ENCODE results near the gene SLC1A2. TPM values are rescaled to one million over a fixed set of nuclear protein-coding genes. Genes with fewer than 3 reads are reported as not detected.

SLC1A2 gene
- total RNA-seq, 1 donor from 2014 or later, result not detected

- no peak for DNase-seq
These were observed 96.1 kb downstream of the SLC1A2 start for GRCh38 chr11:35323076-35323868.

DNA sequence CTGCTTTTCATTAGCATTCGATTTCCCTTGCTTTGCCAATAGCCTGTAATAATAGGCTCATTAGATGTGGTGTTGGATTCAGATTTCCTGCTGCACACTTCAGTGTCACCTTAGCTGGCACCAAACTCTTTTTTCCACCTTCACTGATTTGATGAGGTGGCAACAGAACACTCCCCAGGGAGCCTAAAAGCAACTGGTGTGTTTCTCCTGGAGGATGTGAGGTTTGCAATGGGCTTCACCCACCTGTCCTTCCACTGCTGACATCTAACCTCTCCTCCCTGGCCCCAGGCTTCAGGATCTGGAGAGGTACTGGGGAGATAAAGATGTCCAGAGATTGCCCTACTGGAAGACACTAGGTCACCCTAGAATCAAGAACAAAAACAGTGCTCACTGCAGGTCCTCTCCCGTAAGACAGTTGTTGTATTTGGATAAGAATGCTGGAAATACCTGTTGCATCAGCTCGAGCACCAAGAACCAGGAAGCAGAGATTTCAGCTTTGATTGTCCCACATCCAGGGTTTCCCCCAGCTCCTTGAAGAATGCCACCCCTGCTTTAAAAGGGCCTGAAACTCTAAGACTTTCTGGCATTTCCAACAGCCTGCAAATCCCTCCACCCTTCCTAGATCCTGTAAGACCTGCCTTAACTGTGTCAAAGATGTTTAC lies 96.9 kb downstream of the SLC1A2 start:
- no peak for DNase-seq

GRCh38 chr11:35321532-35322317 lies 97.6 kb downstream of the SLC1A2 start:
- no peak for DNase-seq

DNA sequence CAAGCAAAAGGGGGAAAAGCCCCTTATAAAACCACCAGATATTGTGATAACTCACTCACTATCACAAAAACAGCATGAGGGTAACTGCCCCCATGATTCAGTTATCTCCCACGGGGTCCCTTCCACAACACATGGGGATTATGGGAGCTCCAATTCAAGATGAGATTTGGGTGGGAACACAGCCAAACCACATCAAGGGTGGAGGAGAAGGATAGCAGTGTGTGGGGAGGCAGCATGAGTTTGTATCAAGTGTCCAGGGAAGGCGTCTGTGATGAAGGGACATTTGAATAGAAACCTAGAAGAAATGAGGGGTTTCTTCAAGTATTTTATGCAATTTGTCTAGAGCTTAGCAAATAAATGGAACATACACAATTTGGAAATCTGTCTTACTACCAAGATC lies 98.2 kb downstream of the SLC1A2 start:
- DNase-seq, result no peak

DNA sequence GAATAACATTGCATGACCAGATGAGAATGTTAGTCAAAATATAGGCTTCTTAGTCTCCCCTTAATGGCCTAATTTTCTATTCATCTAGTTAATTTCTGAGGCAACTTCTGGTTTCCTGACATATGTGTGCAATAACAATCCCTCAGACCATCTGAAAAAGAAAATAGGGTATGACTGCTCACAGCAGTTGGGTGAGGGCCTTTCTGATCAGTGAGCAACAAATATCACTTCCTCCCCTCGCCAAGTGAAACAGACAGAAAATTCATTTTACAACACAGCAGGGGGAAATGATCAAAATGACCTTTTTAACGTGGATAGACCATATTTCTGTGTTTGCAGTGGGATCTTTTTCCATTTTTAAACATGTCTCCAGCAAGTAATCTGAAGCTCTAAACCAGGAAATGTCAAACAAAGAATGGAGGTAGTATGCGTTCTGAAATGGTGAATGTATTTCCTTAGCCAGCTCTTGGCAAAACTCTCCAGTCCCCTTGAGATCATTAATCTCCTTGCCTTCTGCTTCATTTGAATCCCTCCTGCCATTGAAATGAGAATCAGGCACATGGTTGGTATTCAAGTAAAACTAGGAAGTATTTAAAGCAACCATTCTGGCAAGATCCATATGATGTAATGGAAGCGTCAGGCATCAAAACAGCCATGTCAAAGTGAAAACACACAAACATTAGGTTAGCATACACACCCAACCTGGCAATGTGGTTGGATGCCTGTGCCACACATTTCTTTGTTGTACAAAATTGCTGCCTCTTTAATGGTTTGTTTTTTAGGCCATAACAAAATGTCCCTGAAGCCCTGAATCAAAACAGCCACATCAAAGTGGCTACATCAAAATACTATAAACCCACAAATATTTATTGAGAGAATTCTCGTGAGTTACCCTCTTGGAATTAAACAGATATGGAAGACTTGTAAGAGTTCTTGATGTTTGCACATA lies 100.1 kb downstream of the SLC1A2 start:
- DNase-seq, result peak; percentile 29

- no peak for DNase-seq
These were observed 101.0 kb downstream of the SLC1A2 start for GRCh38 chr11:35318309-35318708.

- DNase-seq, result no peak
These were observed 102.1 kb downstream of the SLC1A2 start for GRCh38 chr11:35317253-35317652.

- no peak for DNase-seq
These were observed 103.2 kb downstream of the SLC1A2 start for GRCh38 chr11:35316161-35316560.

- DNase-seq, result no peak
These were observed 105.6 kb downstream of the SLC1A2 start for GRCh38 chr11:35313760-35314153.

GRCh38 chr11:35313066-35313759 lies 106.1 kb downstream of the SLC1A2 start:
- DNase-seq, result no peak

DNA sequence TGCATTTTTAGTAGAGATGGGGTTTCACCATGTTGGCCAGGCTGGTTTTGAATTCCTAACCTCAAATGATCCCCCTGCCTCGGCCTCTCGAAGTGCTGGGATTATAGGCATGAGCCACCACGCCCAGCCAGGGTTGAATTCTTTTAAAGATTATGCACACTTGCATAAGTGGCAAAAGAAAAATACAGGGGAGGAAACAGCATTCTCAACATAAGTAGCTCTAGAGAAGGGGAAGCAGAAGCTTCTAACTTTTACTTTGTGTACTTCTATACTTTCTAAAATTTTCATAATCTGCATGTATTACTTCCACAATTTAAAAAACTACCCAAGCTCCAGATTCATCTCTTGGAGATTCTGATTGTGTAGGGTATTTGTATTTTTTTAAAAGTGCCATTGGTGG lies 108.0 kb downstream of the SLC1A2 start:
- no peak for DNase-seq

DNA sequence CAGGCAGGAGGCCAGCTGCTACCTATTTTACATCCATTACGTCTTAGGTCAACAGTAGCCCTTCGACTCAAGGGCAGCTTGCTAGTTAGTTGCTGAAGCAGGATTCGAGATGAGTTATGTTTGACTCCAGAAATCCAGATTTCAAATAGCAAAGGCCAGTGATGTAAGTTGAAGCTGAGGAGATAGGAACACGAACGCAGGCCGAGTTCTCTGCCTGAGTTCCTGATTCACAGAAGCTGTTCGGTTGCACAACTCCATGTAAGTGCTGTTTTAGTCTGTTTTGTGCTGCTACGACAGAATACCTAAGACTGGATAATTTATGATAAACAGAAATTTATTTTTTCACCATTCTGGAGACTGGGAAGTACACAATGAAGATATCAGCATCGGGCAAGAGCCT lies 111.2 kb downstream of the SLC1A2 start:
- DNase-seq, result no peak

DNA sequence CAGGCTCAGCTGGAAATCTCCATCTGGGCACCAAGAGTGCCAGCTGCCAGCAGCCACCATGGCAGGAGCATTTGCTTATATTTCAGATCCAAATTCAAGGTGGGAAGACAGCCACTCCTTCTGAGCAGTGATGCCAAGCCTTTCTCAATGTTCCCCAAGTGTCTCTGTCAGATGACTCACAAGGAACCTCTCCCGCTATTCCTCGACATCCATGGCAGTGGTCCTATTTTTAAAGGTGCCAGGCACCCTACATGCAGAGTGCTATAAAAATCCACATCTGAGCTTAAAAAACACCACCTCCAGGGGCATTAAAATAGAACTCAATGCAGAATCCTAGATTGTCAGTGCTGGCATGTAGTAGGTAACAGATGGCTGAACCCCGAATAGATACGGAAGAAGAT lies 112.1 kb downstream of the SLC1A2 start:
- DNase-seq, result no peak

GRCh38 chr11:35305670-35306382 lies 113.5 kb downstream of the SLC1A2 start:
- DNase-seq, result peak; percentile 17

DNA sequence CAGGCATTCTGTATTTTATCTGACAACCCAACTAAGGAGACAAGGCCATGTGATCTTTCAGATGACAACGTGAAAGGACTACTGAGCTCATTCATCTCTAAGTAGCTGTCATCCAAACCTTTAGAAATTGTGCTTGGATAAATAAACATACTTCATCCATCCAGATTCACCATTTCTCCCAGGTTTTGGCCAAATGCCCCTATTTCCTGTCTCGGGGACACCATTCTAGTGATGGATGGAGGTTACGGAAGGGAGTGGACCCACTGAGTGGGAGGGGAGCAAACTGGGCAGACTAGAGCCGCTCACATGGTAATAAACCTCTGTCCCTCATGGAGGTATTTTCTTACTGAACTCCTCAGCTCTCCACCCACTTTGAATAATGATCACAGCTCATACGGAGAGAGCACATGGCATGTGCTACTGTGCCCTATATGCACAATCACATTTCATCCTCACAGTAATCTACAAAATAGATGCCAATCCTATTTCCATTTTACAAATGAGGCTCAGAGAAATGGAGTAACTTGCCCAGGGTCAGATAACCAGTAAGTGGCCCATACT lies 114.4 kb downstream of the SLC1A2 start:
- no peak for DNase-seq

DNA sequence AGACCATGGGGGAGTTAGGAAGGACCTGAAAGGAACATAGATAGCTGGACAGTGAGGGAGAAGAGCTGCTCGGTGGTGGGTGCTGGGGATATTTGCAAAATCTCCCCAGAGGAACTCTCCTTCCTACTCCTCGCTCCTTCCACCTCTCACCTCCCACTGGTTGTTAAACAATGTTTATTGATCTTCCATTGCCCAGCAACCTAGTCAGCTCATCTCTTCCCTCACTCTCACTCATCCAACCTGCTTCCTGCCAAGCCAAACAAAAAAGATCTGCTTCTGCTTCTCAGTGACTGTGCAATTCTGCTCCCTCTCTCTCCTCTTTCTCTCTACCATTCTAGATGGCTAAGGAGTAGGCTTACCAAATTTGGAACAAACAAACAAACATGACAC lies 115.0 kb downstream of the SLC1A2 start:
- no peak for DNase-seq

DNA sequence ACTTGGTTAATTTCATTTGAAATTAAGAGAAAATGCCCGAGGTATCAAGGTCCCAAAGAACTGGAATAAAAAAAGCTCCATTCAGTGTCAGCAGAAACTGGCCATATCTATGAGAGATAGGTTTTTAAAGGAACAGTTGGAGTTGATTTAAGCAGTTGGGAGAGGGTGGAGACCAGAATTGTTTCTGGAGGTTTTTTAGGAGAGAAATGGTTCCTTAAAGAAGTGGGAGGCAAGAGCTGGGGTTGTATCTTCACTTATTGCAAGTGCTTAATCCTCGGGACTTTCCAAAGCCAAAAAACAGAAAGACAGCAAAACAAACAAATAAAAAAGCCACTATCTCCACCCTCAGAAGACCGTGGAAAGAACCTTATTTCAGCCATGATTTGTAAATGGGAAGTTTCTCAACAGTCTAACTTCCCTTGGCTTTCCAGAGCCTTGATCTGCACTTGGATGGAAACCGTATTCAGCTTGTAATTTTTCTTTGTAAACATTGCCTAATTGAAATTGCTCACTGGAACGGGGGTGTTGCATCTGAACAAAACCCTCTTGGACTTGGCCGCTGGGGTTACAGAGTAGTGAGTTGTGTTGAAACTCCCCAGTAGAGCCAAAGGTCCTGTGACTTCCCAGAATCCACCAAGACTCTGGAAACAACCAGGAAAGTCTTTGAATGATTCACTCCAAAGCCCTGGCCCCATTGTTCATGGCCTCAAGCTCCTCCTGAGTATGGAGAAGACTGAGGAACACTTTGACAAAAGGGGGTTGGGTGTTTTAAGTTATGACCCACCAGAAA lies 115.6 kb downstream of the SLC1A2 start:
- no peak for DNase-seq

DNA sequence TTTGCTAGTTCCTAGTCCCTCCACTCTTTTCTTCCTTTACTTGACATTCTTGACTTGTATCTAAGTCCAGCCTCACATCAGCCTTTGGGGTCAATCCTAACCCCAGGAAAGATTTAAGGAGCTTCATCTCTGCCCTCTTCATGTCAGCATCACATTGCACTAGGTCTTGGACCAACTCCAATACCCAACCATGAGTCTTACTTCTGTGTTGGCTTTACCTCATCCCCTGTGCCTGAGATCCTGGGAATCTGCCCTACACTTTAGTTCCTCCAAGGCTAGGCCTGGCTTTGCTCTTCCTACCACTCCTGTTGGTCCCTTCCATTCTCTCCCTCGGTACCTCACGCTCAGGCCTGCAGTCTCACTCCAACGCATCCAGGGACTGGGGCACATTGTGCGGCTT lies 117.0 kb downstream of the SLC1A2 start:
- DNase-seq, result no peak

DNA sequence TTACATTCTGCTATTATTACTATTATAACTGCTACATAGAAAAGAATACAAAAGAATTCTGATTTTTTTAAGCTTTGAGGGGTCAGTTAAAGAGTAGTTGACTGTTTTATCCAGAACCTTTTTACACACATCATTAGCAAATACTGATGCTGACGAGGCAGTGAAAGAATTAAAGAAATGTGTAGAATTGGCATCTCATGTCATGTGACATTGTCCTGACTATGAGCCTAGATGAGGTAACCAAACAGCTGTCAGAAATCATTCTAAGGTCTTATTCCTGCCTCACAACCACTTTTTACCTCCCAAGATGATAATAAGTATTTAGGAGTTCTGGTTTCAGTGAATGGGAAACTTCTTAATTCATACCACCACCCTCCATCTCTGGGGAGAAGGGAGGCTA lies 121.0 kb downstream of the SLC1A2 start:
- DNase-seq, result no peak

GRCh38 chr11:35295751-35296150 lies 123.6 kb downstream of the SLC1A2 start:
- no peak for DNase-seq
